Neural cell (in vitro differentiated cells): Measurements from ENCODE around the gene HELZ. TPM values are rescaled to one million over a fixed set of nuclear protein-coding genes. Genes with fewer than 3 reads are reported as not detected.

Experiments used
- H2AFZ ChIP-seq: fragments of 200-600, 300-800 bp; sonication (generic), shearing (Covaris generic); 2 replicates; pipeline ENCODE4 v1.6.0; 2014; ENCODE audit warnings: low read depth, mild to moderate bottlenecking, antibody characterized with exemption, low read length, moderate library complexity
- H3F3A ChIP-seq: fragments of 200-600 bp; shearing (Covaris generic); 2 replicates; pipeline ENCODE4 v1.6.1; 2016; ENCODE audit warnings: mild to moderate bottlenecking, moderate library complexity, mixed read lengths, antibody characterized with exemption, low read length; ENCODE audit not compliant: insufficient read depth, poor library complexity, severe bottlenecking
- H3K27ac ChIP-seq: fragments of 200-600, 300-800 bp; sonication (generic), shearing (Covaris generic); 2 replicates; pipeline ENCODE4 v1.5.1; 2014; ENCODE audit warnings: mild to moderate bottlenecking, low read length, moderate library complexity
- H3K27me3 ChIP-seq: fragments of 300-800, 200-600 bp; sonication (generic), shearing (Covaris generic); 2 replicates; pipeline ENCODE4 v1.6.0; 2014; ENCODE audit warnings: mild to moderate bottlenecking, low read depth, low read length, moderate library complexity; ENCODE audit not compliant: insufficient read depth
- H3K36me3 ChIP-seq: fragments of 300-800, 200-600 bp; sonication (generic), shearing (Covaris generic); 2 replicates; pipeline ENCODE4 v1.5.1; 2014; ENCODE audit warnings: mild to moderate bottlenecking, antibody characterized with exemption, low read length, moderate library complexity; ENCODE audit not compliant: insufficient read depth
- H3K4me2 ChIP-seq: fragments of 300-800, 200-600 bp; sonication (generic), shearing (Covaris generic); 2 replicates; pipeline ENCODE4 v1.6.0; 2014; ENCODE audit warnings: mild to moderate bottlenecking, low read length
- H3K4me3 ChIP-seq: fragments of 300-800, 200-600 bp; sonication (generic), shearing (Covaris generic); 2 replicates; pipeline ENCODE4 v1.5.1; 2014; ENCODE audit warnings: mild to moderate bottlenecking, low read length, moderate library complexity
- H3K79me2 ChIP-seq: fragments of 200-600 bp; shearing (Covaris generic); replicated peaks from 2 replicates; pipeline ENCODE4 v1.6.0; 2014; ENCODE audit warnings: mild to moderate bottlenecking, low read length, moderate library complexity; ENCODE audit not compliant: insufficient read depth
- H3K9ac ChIP-seq: fragments of 300-800, 200-600 bp; sonication (generic), shearing (Covaris generic); 2 replicates; pipeline ENCODE4 v1.6.1; 2016; ENCODE audit warnings: mild to moderate bottlenecking, low read length, mixed read lengths
- H3K9me2 ChIP-seq: fragments of 200-600 bp; shearing (Covaris generic); 2 replicates; pipeline ENCODE4 v1.6.1; 2016; ENCODE audit warnings: mild to moderate bottlenecking, low read length, mixed read lengths; ENCODE audit not compliant: insufficient read depth
- H3K9me3 ChIP-seq: fragments of 200-600, 300-800 bp; sonication (generic), shearing (Covaris generic); 2 replicates; pipeline ENCODE4 v1.6.1; 2016; ENCODE audit warnings: mild to moderate bottlenecking, mixed run types, low read length, moderate library complexity, mixed read lengths
- H4K20me1 ChIP-seq: fragments of 200-600 bp; shearing (Covaris generic); 2 replicates; pipeline ENCODE4 v1.6.1; 2016; ENCODE audit warnings: mild to moderate bottlenecking, mixed run types; ENCODE audit not compliant: insufficient read depth
- CTCF ChIP-seq: fragments of 450-650 bp; IDR thresholded peaks from 2 replicates; pipeline ENCODE4 v1.5.1; 2014; ENCODE audit warnings: antibody characterized with exemption, mild to moderate bottlenecking, moderate library complexity; ENCODE audit not compliant: poor library complexity, severe bottlenecking
- EP300 ChIP-seq: fragments of 450-650 bp; conservative IDR thresholded peaks from 2 replicates; pipeline ENCODE4 v1.6.1; 2014; ENCODE audit warnings: antibody characterized with exemption, mild to moderate bottlenecking, moderate library complexity; ENCODE audit not compliant: poor library complexity, severe bottlenecking
- EZH2 ChIP-seq: fragments of 200-600, 300-800 bp; shearing (Covaris generic), sonication (generic); IDR thresholded peaks from 2 replicates; pipeline ENCODE4 v1.6.1; 2014; ENCODE audit warnings: antibody characterized with exemption, low read length, borderline replicate concordance, mild to moderate bottlenecking; ENCODE audit not compliant: insufficient read depth, poor library complexity, severe bottlenecking
- MXI1 ChIP-seq: fragments of 450-650 bp; conservative IDR thresholded peaks from 2 replicates; pipeline ENCODE4 v1.6.1; 2014; ENCODE audit warnings: antibody characterized with exemption, mild to moderate bottlenecking; ENCODE audit not compliant: poor library complexity, severe bottlenecking
- POLR2AphosphoS5 ChIP-seq: IDR thresholded peaks from 2 replicates; pipeline ENCODE4 v1.6.1; 2012
- RAD21 ChIP-seq: fragments of 450-650 bp; conservative IDR thresholded peaks from 2 replicates; pipeline ENCODE4 v1.6.1; 2014; ENCODE audit warnings: antibody characterized with exemption, mild to moderate bottlenecking, moderate library complexity
- REST ChIP-seq: IDR thresholded peaks from 2 replicates; pipeline ENCODE4 v1.6.1; 2012; ENCODE audit warnings: borderline replicate concordance
- SMC3 ChIP-seq: fragments of 450-650 bp; conservative IDR thresholded peaks from 2 replicates; pipeline ENCODE4 v1.6.1; 2014; ENCODE audit warnings: antibody characterized with exemption, mild to moderate bottlenecking, moderate library complexity; ENCODE audit not compliant: poor library complexity
- TAF1 ChIP-seq: IDR thresholded peaks from 2 replicates; pipeline ENCODE4 v1.6.1; 2012; ENCODE audit warnings: low read depth
- polyA plus RNA-seq: library from polyadenylated mRNA; depleted of rRNA; stranded (reverse); fragments of >200 nt; gene quantifications from 2 replicates; pipeline ENCODE4 v1.2.3, GENCODE V29; 2014

The HELZ gene
- polyA plus RNA-seq, 1 donor from 2014 or later = 11.7 TPM

- Histone ChIP-seq H2AFZ (no peak overlapping the region), H3K9me2 (no peaks in the 10 kb centered on the region), H3K27ac (no peak overlapping the region), H3K4me2 (no peak overlapping the region), H3K79me2 (no peaks in the 10 kb centered on the region), H4K20me1 (no peaks in the 10 kb centered on the region), H3K9ac (no peak overlapping the region), H3K36me3 (no peaks in the 10 kb centered on the region), H3K9me3 (no peaks in the 10 kb centered on the region), H3K4me3 (no peak overlapping the region), H3F3A (peaks cover 2% of the 10 kb centered on the region), H3K27me3 (no peaks in the 10 kb centered on the region)
- TF ChIP-seq TAF1 = no peak
- no peak for TF ChIP-seq CTCF
- no peak for TF ChIP-seq SMC3
- TF ChIP-seq EP300 = no peak
- TF ChIP-seq REST = no peak
- no peak for TF ChIP-seq RAD21
- no peak for TF ChIP-seq MXI1
- TF ChIP-seq EZH2 = no peak
- no peak for TF ChIP-seq POLR2AphosphoS5
These were observed 164.2 kb downstream of the HELZ start for GRCh38 chr17:67080804-67081203.

- H3K9ac ChIP-seq = no peak overlapping the region
- H3F3A ChIP-seq = peaks cover 2% of the 10 kb centered on the region
- H3K9me2 ChIP-seq = no peaks in the 10 kb centered on the region
- no peak overlapping the region for H3K4me2 ChIP-seq
- no peaks in the 10 kb centered on the region for H4K20me1 ChIP-seq
- H3K4me3 ChIP-seq = no peak overlapping the region
- H3K9me3 ChIP-seq = no peaks in the 10 kb centered on the region
- no peaks in the 10 kb centered on the region for H3K27me3 ChIP-seq
- no peak for TF ChIP-seq MXI1
- TF ChIP-seq SMC3 = no peak
- TF ChIP-seq TAF1 = no peak
- no peak for TF ChIP-seq REST
- no peak for TF ChIP-seq CTCF
- no peak for TF ChIP-seq RAD21
- no peaks in the 10 kb centered on the region for H3K36me3 ChIP-seq
- H3K27ac ChIP-seq = no peak overlapping the region
- H3K79me2 ChIP-seq = no peaks in the 10 kb centered on the region
- no peak overlapping the region for H2AFZ ChIP-seq
These were observed 165.5 kb downstream of the HELZ start for GRCh38 chr17:67079491-67079890.
